ENCODE data around the gene PTPRO. TPM values are rescaled to one million over a fixed set of nuclear protein-coding genes. Genes with fewer than 3 reads are reported as not detected.

The PTPRO gene
- polyA plus RNA-seq, 1 of the 3 experiments (the other 2 are of a cell fraction) = 1.4 TPM

DNA sequence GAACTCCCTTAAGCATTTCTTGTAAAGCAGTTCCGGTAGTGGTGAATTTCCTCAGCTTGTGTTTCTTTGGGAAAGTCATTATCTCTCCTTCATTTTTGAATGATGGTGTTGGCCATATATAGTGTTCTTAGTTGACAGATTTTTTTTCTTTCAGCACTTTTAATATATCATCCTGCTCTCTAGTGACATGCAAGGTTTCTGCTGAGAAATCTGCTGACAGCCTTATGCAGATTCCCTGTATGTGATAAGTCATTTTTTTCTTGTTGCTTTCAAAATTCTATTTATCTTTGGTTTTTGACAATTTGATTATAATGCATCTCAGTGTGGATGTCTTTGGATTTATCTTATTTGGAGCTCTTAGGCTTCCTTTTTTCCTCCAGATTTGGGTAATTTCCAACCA lies 135.7 kb downstream of the PTPRO start:
- Histone ChIP-seq H3K4me2 (no peak overlapping the region), H3K4me3 (ENCODE audit: low read depth in 2 of 2, low read length in 1 of 2) (no peak overlapping the region), H3K27me3 (ENCODE audit: insufficient read depth) (no peaks in the 10 kb centered on the region), H3K79me2 (ENCODE audit: insufficient read depth) (no peaks in the 10 kb centered on the region), H3K9ac (no peak overlapping the region), H3K27ac (ENCODE audit: low read depth in 2 of 2, low read length in 1 of 2) (no peak overlapping the region), H3K9me2 (no peaks in the 10 kb centered on the region), H4K20me1 (ENCODE audit: insufficient read depth) (no peaks in the 10 kb centered on the region), H3F3A (replicated peaks; ENCODE audit: insufficient read depth) (no peaks in the 10 kb centered on the region), H3K36me3 (replicated peaks in 1 of 2; ENCODE audit: control insufficient read depth in 1 of 2, insufficient read depth in 2 of 2, low read length in 1 of 2) (no peaks in the 10 kb centered on the region), H3K4me1 (ENCODE audit: control insufficient read depth in 1 of 2, insufficient read depth in 2 of 2, low read depth in 1 of 2, low read length in 1 of 2) (no peaks in the 10 kb centered on the region), H3K9me3 (peaks cover 5% of the 10 kb centered on the region; the same call in 1 of the 2 replicates), H2AFZ (ENCODE audit: low read depth) (no peak overlapping the region)
- TF ChIP-seq NRF1 (IDR thresholded peaks at IDR 0.05; ENCODE audit: low read depth, low read length) (no peak), ELF1 (IDR thresholded peaks at IDR 0.05) (no peak), RFX5 (IDR thresholded peaks at IDR 0.05; ENCODE audit: low read length) (no peak), EP300 (IDR thresholded peaks at IDR 0.05; ENCODE audit: borderline replicate concordance in 1 of 2, low read depth in 1 of 2, low read length in 1 of 2) (no peak), TAF1 (IDR thresholded peaks at IDR 0.05; ENCODE audit: borderline replicate concordance, low read depth, low read length) (no peak), FOSL2 (IDR thresholded peaks at IDR 0.05; ENCODE audit: borderline replicate concordance, low read depth) (no peak), GATA2 (CRISPR knock-in tag; IDR thresholded peaks at IDR 0.05) (no peak), YY1 (IDR thresholded peaks at IDR 0.05; ENCODE audit: low read depth) (no peak), REST (IDR thresholded peaks at IDR 0.05; ENCODE audit: low read depth, low read length) (no peak), MXI1 (IDR thresholded peaks at IDR 0.05; ENCODE audit: low read depth, low read length) (no peak)
- TF ChIP-seq, protein P1, sequence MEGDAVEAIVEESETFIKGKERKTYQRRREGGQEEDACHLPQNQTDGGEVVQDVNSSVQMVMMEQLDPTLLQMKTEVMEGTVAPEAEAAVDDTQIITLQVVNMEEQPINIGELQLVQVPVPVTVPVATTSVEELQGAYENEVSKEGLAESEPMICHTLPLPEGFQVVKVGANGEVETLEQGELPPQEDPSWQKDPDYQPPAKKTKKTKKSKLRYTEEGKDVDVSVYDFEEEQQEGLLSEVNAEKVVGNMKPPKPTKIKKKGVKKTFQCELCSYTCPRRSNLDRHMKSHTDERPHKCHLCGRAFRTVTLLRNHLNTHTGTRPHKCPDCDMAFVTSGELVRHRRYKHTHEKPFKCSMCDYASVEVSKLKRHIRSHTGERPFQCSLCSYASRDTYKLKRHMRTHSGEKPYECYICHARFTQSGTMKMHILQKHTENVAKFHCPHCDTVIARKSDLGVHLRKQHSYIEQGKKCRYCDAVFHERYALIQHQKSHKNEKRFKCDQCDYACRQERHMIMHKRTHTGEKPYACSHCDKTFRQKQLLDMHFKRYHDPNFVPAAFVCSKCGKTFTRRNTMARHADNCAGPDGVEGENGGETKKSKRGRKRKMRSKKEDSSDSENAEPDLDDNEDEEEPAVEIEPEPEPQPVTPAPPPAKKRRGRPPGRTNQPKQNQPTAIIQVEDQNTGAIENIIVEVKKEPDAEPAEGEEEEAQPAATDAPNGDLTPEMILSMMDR (IDR thresholded peaks at IDR 0.05) = no peak
- no peak for DNase-seq
- ChIA-PET POLR2A (no interaction called here), CTCF (no interaction called here)
- 65% methylated on average over 1 of the region's 1 CpG for WGBS (ENCODE audit: low lambda C conversion rate)

- Histone ChIP-seq H3K27ac (ENCODE audit: low read depth in 2 of 2, low read length in 1 of 2) (no peak overlapping the region), H3F3A (replicated peaks; ENCODE audit: insufficient read depth) (no peaks in the 10 kb centered on the region), H3K9me3 (no peaks in the 10 kb centered on the region), H3K79me2 (ENCODE audit: insufficient read depth) (no peaks in the 10 kb centered on the region), H3K9me2 (no peaks in the 10 kb centered on the region), H3K4me1 (ENCODE audit: control insufficient read depth in 1 of 2, insufficient read depth in 2 of 2, low read depth in 1 of 2, low read length in 1 of 2) (no peaks in the 10 kb centered on the region; a peak in 1 of 4 replicates), H3K27me3 (ENCODE audit: insufficient read depth) (no peaks in the 10 kb centered on the region), H3K9ac (no peak overlapping the region), H4K20me1 (ENCODE audit: insufficient read depth) (no peaks in the 10 kb centered on the region), H2AFZ (ENCODE audit: low read depth) (no peak overlapping the region), H3K4me3 (ENCODE audit: low read depth in 2 of 2, low read length in 1 of 2) (no peak overlapping the region), H3K4me2 (no peak overlapping the region), H3K36me3 (replicated peaks in 1 of 2; ENCODE audit: control insufficient read depth in 1 of 2, insufficient read depth in 2 of 2, low read length in 1 of 2) (no peaks in the 10 kb centered on the region)
- no peak for TF ChIP-seq USF1 (IDR thresholded peaks at IDR 0.05; ENCODE audit: borderline replicate concordance, low read depth)
- no peak for TF ChIP-seq JUND (IDR thresholded peaks at IDR 0.05)
- no peak for TF ChIP-seq FOXM1 (IDR thresholded peaks at IDR 0.05; ENCODE audit: low read depth)
- TF ChIP-seq SIN3A (IDR thresholded peaks at IDR 0.05; ENCODE audit: borderline replicate concordance, low read depth, low read length) = no peak
- no peak for TF ChIP-seq SMC3 (IDR thresholded peaks at IDR 0.05; ENCODE audit: low read depth, low read length)
- no peak for TF ChIP-seq EZH2phosphoT487 (IDR thresholded peaks at IDR 0.05; ENCODE audit: borderline replicate concordance, low read depth)
- CTCF ChIA-PET = interaction anchor here (1.3 kb wide), 1 partner anchor 24 kb away, joined by 3 read pairs; no protein-coding TSS in a partner anchor
- 15% methylated on average over 2 of the region's 2 CpGs for WGBS (ENCODE audit: low lambda C conversion rate)
- DNase-seq = no peak
- POLR2A ChIA-PET = no interaction called here
Observed at GRCh38 chr12:15468911-15469310, 146.6 kb downstream of the PTPRO start.

Data from SK-N-SH (cell line).